Ascending aorta (tissue), 2 donors: ENCODE data around the gene KMT5B. TPM values are rescaled to one million over a fixed set of nuclear protein-coding genes. Genes with fewer than 3 reads are reported as not detected.

Experiments
- DNase-seq, 2 donors: peaks; one replicate each; pipeline ENCODE4 v3.0.0-alpha.2; 2019; ENCODE audit warnings: low spot score in 2 of 2
- H3K27ac ChIP-seq, 2 donors: fragments of 200-600 bp; sonication (generic); one replicate each; pipeline ENCODE4 v1.5.1; 2016 to 2017; ENCODE audit warnings: mild to moderate bottlenecking in 1 of 2
- H3K27me3 ChIP-seq: fragments of 200-600 bp; sonication (generic); one replicate; pipeline ENCODE4 v1.5.1; 2017
- H3K36me3 ChIP-seq, 2 donors: fragments of 200-600 bp; sonication (generic); one replicate each; pipeline ENCODE4 v1.5.1; 2016
- H3K4me1 ChIP-seq, 2 donors: fragments of 200-600 bp; sonication (generic); one replicate each; pipeline ENCODE4 v1.5.1; 2016 to 2017; ENCODE audit warnings: mild to moderate bottlenecking in 1 of 2
- H3K4me3 ChIP-seq, 2 donors: fragments of 200-600 bp; sonication (generic); one replicate each; pipeline ENCODE4 v1.5.1; 2016 to 2017; ENCODE audit warnings: mild to moderate bottlenecking in 1 of 2
- H3K9me3 ChIP-seq, 2 donors: fragments of 200-600 bp; sonication (generic); one replicate each; pipeline ENCODE4 v1.5.1; 2016
- intact Hi-C: fragments of 100-400 bp; cut with DNase I; formaldehyde crosslinking; loops from one replicate; pipeline ENCODE4 v1.15.1; 2023
- total RNA-seq: library from RNA; depleted of rRNA; stranded (reverse); fragments of >200 nt; gene quantifications from one replicate; pipeline ENCODE4 v1.1.0, GENCODE V29; 2016
- TF ChIP-seq, protein P1 (sequence below), 3 experiments: fragments of 200-600 bp in 2 of 3; fragments of 450-650 bp in 1 of 3; sonication (generic) in 2 of 3; IDR thresholded peaks; one replicate each; pipeline ENCODE4 v1.5.1; 2016 to 2019; ENCODE audit warnings: antibody characterized with exemption in 3 of 3, mild to moderate bottlenecking in 1 of 3, moderate library complexity in 1 of 3

KMT5B gene
- total RNA-seq, 1 donor from 2014 or later = 82.0 TPM

DNA sequence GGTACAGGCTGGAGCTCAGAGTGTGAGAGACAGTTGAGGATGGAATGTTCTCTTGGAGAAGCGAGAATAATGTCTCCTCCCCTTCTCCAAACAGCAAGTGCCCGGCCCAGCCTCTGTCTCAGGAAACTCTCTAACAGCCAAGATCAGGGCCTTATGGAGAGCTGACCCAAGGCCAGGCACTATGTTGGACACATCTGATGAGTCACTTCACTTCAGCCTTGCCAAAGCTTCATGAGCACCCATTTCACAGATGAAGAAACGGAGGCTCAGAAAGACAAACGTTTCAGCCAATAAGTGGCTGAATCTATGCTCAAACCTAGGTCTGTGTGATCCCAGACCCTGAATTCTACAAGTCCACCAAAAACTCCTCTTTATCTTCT lies 69.8 kb downstream of the KMT5B start:
- Histone ChIP-seq H3K9me3 (no peaks in the 10 kb centered on the region), H3K4me3 (no peak overlapping the region), H3K27ac (no peak overlapping the region), H3K4me1 (peaks cover 0 to 6% of the 10 kb centered on the region in 2 donors), H3K27me3 (no peaks in the 10 kb centered on the region), H3K36me3 (no peaks in the 10 kb centered on the region)
- intact Hi-C loops = no loop called here
- TF ChIP-seq, protein P1, sequence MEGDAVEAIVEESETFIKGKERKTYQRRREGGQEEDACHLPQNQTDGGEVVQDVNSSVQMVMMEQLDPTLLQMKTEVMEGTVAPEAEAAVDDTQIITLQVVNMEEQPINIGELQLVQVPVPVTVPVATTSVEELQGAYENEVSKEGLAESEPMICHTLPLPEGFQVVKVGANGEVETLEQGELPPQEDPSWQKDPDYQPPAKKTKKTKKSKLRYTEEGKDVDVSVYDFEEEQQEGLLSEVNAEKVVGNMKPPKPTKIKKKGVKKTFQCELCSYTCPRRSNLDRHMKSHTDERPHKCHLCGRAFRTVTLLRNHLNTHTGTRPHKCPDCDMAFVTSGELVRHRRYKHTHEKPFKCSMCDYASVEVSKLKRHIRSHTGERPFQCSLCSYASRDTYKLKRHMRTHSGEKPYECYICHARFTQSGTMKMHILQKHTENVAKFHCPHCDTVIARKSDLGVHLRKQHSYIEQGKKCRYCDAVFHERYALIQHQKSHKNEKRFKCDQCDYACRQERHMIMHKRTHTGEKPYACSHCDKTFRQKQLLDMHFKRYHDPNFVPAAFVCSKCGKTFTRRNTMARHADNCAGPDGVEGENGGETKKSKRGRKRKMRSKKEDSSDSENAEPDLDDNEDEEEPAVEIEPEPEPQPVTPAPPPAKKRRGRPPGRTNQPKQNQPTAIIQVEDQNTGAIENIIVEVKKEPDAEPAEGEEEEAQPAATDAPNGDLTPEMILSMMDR (IDR thresholded peaks at IDR 0.05) = no peak
- DNase-seq = no peak

DNA sequence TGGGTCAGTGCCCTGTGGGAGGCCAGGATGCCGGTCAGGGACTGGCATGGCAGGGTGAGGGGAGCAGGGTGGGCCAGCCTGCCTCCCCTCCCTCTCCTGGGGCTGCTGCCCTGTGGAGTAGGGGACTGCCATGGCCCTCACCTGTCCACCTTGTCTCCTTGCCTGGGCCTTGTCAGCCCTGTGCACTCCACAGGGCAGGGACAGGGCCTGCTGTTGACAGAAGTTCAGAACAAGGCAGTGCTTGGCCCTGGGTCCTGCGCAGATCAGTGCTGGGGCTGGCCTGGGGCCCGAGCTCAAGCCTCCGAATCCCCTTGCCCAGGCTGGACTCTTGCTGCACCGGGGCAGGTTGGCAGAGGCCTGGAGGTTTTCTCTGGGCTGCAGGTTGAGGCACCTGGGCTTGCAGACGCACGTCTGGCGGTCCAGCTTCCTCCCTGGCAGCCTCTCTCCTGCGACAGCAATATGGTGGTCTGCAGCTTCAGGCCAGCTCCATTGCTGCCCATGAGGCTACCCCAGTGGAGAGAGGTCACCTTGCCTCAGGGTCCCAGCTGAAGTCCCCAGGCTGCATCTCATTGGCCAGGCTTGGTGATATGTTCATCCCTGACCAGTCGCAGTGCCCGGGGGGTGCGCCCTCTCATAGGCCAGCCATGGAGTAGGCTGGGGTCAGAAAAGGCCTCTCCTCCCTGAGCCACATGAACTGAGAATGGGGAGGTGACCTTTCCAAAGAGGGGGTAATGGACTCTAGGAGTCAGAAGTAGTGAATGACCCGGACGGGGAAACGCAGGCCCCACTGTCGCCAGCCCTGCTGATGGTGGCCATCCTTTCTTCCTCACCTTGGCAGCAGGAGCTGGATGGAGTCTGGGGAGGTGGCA lies 70.4 kb downstream of the KMT5B start:
- no peaks in the 10 kb centered on the region for H3K36me3 ChIP-seq
- no peak overlapping the region for H3K4me3 ChIP-seq
- TF ChIP-seq, protein P1 (IDR thresholded peaks at IDR 0.05) = no peak
- H3K27me3 ChIP-seq = no peaks in the 10 kb centered on the region
- no peak overlapping the region for H3K27ac ChIP-seq
- peaks cover 0 to 6% of the 10 kb centered on the region in 2 donors for H3K4me1 ChIP-seq
- intact Hi-C loops = no loop called here
- no peaks in the 10 kb centered on the region for H3K9me3 ChIP-seq
- no peak for DNase-seq

DNA sequence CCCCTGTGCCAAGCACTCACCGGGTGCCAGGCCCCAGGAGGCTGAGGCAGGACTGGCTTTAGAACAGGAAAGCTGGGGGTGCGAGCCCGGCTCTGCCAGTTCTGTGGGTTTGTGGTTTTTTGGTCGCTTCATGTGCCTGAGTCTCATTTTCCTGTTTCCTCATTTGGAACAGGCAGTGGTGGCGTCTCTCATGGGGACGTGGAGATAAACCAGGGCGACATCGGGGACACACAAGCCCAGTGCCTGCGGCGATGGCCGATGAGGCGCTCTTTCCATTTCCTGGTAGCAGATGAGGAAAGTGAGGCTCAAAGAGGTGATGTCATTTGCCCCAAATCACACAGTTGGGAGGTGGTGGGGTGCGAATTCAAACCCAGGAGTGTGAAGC lies 71.1 kb downstream of the KMT5B start:
- Histone ChIP-seq H3K9me3 (no peaks in the 10 kb centered on the region), H3K36me3 (no peaks in the 10 kb centered on the region), H3K4me1 (peaks cover 0 to 6% of the 10 kb centered on the region in 2 donors), H3K27ac (no peak overlapping the region), H3K27me3 (no peaks in the 10 kb centered on the region), H3K4me3 (no peak overlapping the region)
- intact Hi-C loops = no loop called here
- no peak for DNase-seq
- TF ChIP-seq, protein P1 (IDR thresholded peaks at IDR 0.05) = no peak

DNA sequence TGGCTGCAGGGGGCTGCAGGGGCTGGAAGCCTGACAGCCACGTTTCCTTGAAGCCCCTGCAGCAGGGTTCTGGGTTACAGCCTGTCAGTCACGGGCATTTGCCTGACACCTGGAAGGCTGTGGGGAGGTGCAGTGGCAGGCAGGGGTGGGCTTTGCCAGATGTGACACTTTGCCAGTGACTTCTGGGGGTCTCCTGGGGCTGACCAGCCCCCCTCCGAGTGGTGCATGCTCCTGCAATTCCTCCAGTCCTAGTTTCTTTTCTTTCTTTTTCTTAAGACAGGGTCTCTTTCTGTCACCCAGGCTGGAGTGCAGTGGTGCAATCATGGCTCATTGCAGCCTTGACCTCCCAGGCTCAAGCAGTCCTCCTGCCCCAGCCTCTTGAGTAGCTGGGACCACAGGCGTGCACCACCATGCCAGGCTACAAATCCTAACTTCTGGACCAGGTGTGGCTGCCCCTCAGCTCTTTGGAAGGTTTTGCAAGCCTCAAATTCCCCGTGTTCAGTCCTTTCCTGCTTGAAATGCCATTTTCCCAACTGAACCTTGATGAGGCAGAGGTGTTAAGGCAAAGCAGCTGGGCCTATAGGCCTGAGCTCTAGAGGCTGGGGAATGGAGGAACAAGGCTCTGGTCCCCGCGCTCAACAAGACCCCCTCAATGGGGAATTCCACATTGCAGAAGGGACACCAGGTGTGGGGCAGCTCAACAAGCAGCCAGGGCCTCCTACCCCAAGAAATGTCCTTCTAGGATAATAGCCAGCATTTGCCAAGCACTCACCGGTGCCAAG lies 71.7 kb downstream of the KMT5B start:
- intact Hi-C loops = no loop called here

DNA sequence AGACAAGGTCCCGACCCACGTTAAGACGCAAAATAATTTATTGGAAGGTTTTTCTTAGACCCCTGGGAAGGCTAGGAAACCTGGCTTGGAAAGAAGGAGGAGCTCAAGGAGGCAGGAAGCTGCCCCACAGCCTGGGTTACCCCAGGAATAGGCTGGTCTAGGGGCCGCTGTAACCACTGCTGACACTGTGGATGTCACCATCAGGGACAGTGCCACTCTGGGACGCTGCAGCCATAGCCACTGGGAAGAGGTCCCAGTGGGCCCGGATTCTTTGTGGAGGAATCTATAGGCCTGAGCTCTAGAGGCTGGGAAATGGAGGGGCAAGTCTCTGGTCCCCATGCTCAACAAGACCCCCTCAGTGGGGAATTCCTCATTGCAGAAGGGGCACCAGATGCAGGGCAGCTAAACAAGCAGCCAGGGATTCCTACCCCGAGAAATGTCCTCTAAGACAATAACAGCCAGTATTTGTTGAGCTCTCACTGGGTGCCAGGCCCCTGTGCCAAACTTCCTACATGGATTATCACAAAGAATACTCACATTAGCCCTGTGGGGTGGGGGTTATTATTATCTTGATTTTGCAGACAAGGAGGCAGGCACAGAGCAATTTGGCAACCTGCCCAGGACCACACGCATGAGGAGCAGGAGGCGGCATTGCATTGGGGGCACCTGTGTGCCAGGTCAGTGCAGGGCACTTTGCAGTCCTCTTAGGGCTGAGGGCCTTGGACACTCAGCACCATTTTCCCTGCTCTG lies 72.4 kb downstream of the KMT5B start:
- TF ChIP-seq, protein P1 (IDR thresholded peaks at IDR 0.05) = no peak
- Histone ChIP-seq H3K4me3 (no peak overlapping the region), H3K4me1 (no peaks in the 10 kb centered on the region), H3K36me3 (no peaks in the 10 kb centered on the region), H3K27ac (no peak overlapping the region), H3K27me3 (no peaks in the 10 kb centered on the region), H3K9me3 (no peaks in the 10 kb centered on the region)
- intact Hi-C loops = no loop called here
- no peak for DNase-seq

More for the DNA sequence above, 71.7 kb downstream of the KMT5B start:
- H3K4me1 ChIP-seq = peaks cover 0 to 3% of the 10 kb centered on the region in 2 donors
- no peaks in the 10 kb centered on the region for H3K36me3 ChIP-seq
- H3K9me3 ChIP-seq = no peaks in the 10 kb centered on the region
- H3K27me3 ChIP-seq = no peaks in the 10 kb centered on the region
- no peak overlapping the region for H3K27ac ChIP-seq
- no peak for DNase-seq
- TF ChIP-seq, protein P1 (IDR thresholded peaks at IDR 0.05) = no peak
- H3K4me3 ChIP-seq = no peak overlapping the region
